WTC11 (cell line): ENCODE data around the gene ZNF878. TPM values are rescaled to one million over a fixed set of nuclear protein-coding genes. Genes with fewer than 3 reads are reported as not detected.

Experiments
- ATAC-seq: fragments of 200-7000 bp; cut with Tn5 transposase; 2 replicates; pipeline ENCODE4 v1.10.0; 2021; ENCODE audit warnings: mild to moderate bottlenecking, moderate library complexity
- CTCF ChIA-PET: fragments of 300-600 bp; sonication (Branson Sonifier 250); formaldehyde crosslinking; loops from one replicate; lab custom pipeline; 2021; ENCODE audit warnings: antibody characterized with exemption; lab: Charles Lee
- POLR2A ChIA-PET: fragments of 350-600 bp; sonication (Branson Sonifier 250); formaldehyde crosslinking; loops from one replicate; lab custom pipeline; 2021; ENCODE audit warnings: antibody characterized with exemption; lab: Charles Lee
- DNase-seq: peaks from one replicate; pipeline ENCODE4 v3.0.0; 2021; ENCODE audit warnings: low spot score
- H3K27ac Mint-ChIP-seq: 2 replicates; pipeline ENCODE4 v1.8.0; 2021; ENCODE audit warnings: mixed read lengths
- H3K27me3 Mint-ChIP-seq: 2 replicates; pipeline ENCODE4 v1.8.0; 2021; ENCODE audit warnings: low read depth, mild to moderate bottlenecking, moderate library complexity, mixed read lengths
- H3K36me3 Mint-ChIP-seq: 2 replicates; pipeline ENCODE4 v1.8.0; 2021; ENCODE audit warnings: mixed read lengths
- H3K4me1 Mint-ChIP-seq: 2 replicates; pipeline ENCODE4 v1.8.0; 2022; ENCODE audit warnings: mixed read lengths
- H3K4me3 Mint-ChIP-seq: 2 replicates; pipeline ENCODE4 v1.8.0; 2021; ENCODE audit warnings: mild to moderate bottlenecking, moderate library complexity, mixed read lengths
- H3K9me3 Mint-ChIP-seq: 2 replicates; pipeline ENCODE4 v1.8.0; 2021; ENCODE audit warnings: mixed read lengths
- AFF4 ChIP-seq: sonication (generic); formaldehyde crosslinking; IDR thresholded peaks from 2 replicates; pipeline ENCODE4 v1.8.1; 2023; ENCODE audit warnings: mild to moderate bottlenecking, missing genetic modification reagents, borderline replicate concordance
- E2F1 ChIP-seq: sonication (generic); formaldehyde crosslinking; IDR thresholded peaks from 2 replicates; pipeline ENCODE4 v1.8.0; 2022; ENCODE audit warnings: mild to moderate bottlenecking, missing genetic modification reagents
- EMX1 ChIP-seq: fragments of 250-450 bp; sonication (Bioruptor Pico); IDR thresholded peaks from 2 replicates; pipeline ENCODE4 v1.8.0; 2021; ENCODE audit warnings: mild to moderate bottlenecking
- ETV6 ChIP-seq: sonication (generic); formaldehyde crosslinking; IDR thresholded peaks from 2 replicates; pipeline ENCODE4 v1.8.1; 2022; ENCODE audit warnings: mild to moderate bottlenecking, missing genetic modification reagents
- KAT7 ChIP-seq: sonication (generic); formaldehyde crosslinking; IDR thresholded peaks from 2 replicates; pipeline ENCODE4 v1.8.1; 2023; ENCODE audit warnings: missing genetic modification reagents, mild to moderate bottlenecking, borderline replicate concordance
- MYBL2 ChIP-seq: sonication (generic); formaldehyde crosslinking; IDR thresholded peaks from 2 replicates; pipeline ENCODE4 v1.8.1; 2023; ENCODE audit warnings: mild to moderate bottlenecking, moderate library complexity, missing genetic modification reagents
- NFATC4 ChIP-seq: fragments of 250-450 bp; sonication (Bioruptor Pico); IDR thresholded peaks from 2 replicates; pipeline ENCODE4 v1.9.0; 2021; ENCODE audit warnings: mild to moderate bottlenecking
- PREB ChIP-seq: sonication (generic); formaldehyde crosslinking; IDR thresholded peaks from 2 replicates; pipeline ENCODE4 v1.8.1; 2022; ENCODE audit warnings: mild to moderate bottlenecking, missing genetic modification reagents, moderate library complexity, borderline replicate concordance
- SP1 ChIP-seq: sonication (generic); formaldehyde crosslinking; conservative IDR thresholded peaks from 2 replicates; pipeline ENCODE4 v1.8.1; 2022; ENCODE audit warnings: missing genetic modification reagents
- TEAD4 ChIP-seq: sonication (generic); formaldehyde crosslinking; IDR thresholded peaks from 2 replicates; pipeline ENCODE4 v1.8.0; 2022; ENCODE audit warnings: mild to moderate bottlenecking, missing genetic modification reagents
- ZNF219 ChIP-seq: sonication (generic); formaldehyde crosslinking; IDR thresholded peaks from 2 replicates; pipeline ENCODE4 v1.8.0; 2023; ENCODE audit warnings: missing genetic modification reagents, mild to moderate bottlenecking, borderline replicate concordance
- ZNF396 ChIP-seq: fragments of 250-450 bp; sonication (Bioruptor Pico); IDR thresholded peaks from 2 replicates; pipeline ENCODE4 v1.8.0; 2021; ENCODE audit warnings: mild to moderate bottlenecking, moderate library complexity, borderline replicate concordance
- ZNF423 ChIP-seq: fragments of 250-450 bp; sonication (Bioruptor Pico); IDR thresholded peaks from 2 replicates; pipeline ENCODE4 v2.1.2; 2022; ENCODE audit warnings: mild to moderate bottlenecking, moderate library complexity
- total RNA-seq: library from RNA; stranded (reverse); gene quantifications from 3 replicates; pipeline ENCODE4 v1.2.3, GENCODE V29; 2021
- TF ChIP-seq, protein P1 (sequence below): sonication (generic); formaldehyde crosslinking; IDR thresholded peaks from 2 replicates; pipeline ENCODE4 v1.8.0; 2023; ENCODE audit warnings: missing genetic modification reagents
- TF ChIP-seq, protein P2 (sequence below): sonication (generic); formaldehyde crosslinking; IDR thresholded peaks from 2 replicates; pipeline ENCODE4 v1.8.1; 2022; ENCODE audit warnings: mild to moderate bottlenecking, moderate library complexity, missing genetic modification reagents
- TF ChIP-seq, protein P3 (sequence below): sonication (generic); formaldehyde crosslinking; IDR thresholded peaks from 2 replicates; pipeline ENCODE4 v1.8.1; 2023; ENCODE audit warnings: mild to moderate bottlenecking, moderate library complexity, missing genetic modification reagents
- TF ChIP-seq, protein P4 (sequence below): sonication (generic); formaldehyde crosslinking; IDR thresholded peaks from 2 replicates; pipeline ENCODE4 v1.8.0; 2022; ENCODE audit warnings: mild to moderate bottlenecking, missing genetic modification reagents
- TF ChIP-seq, protein P5 (sequence below): sonication (generic); formaldehyde crosslinking; IDR thresholded peaks from 2 replicates; pipeline ENCODE4 v1.8.1; 2023; ENCODE audit warnings: mild to moderate bottlenecking, missing genetic modification reagents
- TF ChIP-seq, protein P6 (sequence below): sonication (generic); formaldehyde crosslinking; IDR thresholded peaks from 2 replicates; pipeline ENCODE4 v1.8.1; 2022; ENCODE audit warnings: low read depth, missing genetic modification reagents, borderline replicate concordance

Gene ZNF878
- total RNA-seq, 1 experiment from 2014 or later: 12.5 TPM

- no peak for ATAC-seq
- peaks cover 18% of the 10 kb centered on the region for H3K9me3 Mint-ChIP-seq
- TF ChIP-seq ZNF219 (no peak), ZNF423 (CRISPR knock-in tag) (no peak), EMX1 (CRISPR knock-in tag) (no peak), E2F1 (CRISPR knock-in tag) (no peak), TEAD4 (CRISPR knock-in tag) (no peak)
- TF ChIP-seq, protein P1, sequence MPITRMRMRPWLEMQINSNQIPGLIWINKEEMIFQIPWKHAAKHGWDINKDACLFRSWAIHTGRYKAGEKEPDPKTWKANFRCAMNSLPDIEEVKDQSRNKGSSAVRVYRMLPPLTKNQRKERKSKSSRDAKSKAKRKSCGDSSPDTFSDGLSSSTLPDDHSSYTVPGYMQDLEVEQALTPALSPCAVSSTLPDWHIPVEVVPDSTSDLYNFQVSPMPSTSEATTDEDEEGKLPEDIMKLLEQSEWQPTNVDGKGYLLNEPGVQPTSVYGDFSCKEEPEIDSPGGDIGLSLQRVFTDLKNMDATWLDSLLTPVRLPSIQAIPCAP (CRISPR knock-in tag): no peak
- TF ChIP-seq, protein P2, sequence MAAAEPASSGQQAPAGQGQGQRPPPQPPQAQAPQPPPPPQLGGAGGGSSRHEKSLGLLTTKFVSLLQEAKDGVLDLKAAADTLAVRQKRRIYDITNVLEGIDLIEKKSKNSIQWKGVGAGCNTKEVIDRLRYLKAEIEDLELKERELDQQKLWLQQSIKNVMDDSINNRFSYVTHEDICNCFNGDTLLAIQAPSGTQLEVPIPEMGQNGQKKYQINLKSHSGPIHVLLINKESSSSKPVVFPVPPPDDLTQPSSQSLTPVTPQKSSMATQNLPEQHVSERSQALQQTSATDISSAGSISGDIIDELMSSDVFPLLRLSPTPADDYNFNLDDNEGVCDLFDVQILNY (CRISPR knock-in tag): no peak
- TF ChIP-seq, all 79 proteins: peak for 0
- peaks cover 36% of the 10 kb centered on the region for H3K36me3 Mint-ChIP-seq
- H3K27me3 Mint-ChIP-seq: no peaks in the 10 kb centered on the region
- peaks cover 12% of the 10 kb centered on the region for H3K4me1 Mint-ChIP-seq
- DNase-seq: no peak
- CTCF ChIA-PET: interaction anchor here (0.7 to 5.6 kb wide), 3 partner anchors 32 to 170 kb away, joined by 4 to 73 read pairs (median 39); no protein-coding TSS in a partner anchor
- peak overlapping the region; percentile 89 for H3K4me3 Mint-ChIP-seq
- peak overlapping the region; percentile 87 for H3K27ac Mint-ChIP-seq
- POLR2A ChIA-PET: interaction anchor here (1.2 to 2.3 kb wide), 2 partner anchors 33 to 48 kb away, joined by 4 to 17 read pairs; partner anchors contain the start of gene ZNF20
Measured at GRCh38 chr19:12092956-12093355, 40.2 kb upstream of the ZNF878 start.

DNA sequence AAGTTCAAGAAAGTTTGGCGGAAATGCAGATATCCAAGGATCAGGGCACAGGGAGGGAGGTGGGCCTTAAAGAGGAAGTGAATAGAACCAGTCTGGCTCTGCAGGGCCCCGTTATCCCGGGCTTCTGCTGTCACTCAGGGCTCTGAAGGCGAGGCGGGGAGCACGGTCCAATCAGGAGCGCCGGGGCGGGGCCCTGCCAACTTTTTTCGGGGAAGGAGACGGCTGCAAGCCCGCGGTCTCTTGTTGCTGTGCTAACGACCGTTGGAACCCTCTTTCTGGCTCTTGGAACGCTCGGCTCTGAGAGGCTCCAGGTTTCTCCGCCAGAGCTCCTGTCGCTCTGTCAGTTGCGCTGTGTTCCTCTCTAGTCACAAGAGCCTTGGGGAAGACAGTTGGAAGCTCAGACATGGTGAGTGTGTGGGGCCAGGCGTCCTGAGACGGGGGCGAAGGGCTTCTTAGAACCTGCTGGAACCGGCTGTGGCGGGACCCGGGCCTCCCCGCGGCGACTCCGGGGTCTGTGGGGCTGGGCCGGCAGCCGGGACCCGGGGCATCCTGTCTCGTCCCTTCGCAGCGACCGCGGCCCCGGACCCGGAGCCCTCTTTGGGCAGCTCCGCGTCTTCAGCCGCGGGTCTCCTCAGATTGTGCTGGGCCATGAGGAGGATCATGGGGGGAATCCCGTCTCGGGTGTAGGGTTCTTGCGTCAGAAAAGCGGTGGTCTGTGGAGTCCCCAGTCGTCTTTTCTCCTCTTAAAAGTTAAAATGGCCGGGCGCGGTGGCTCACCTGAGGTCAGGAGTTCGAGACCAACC, 39.5 kb upstream of the ZNF878 start:
- Mint-ChIP-seq H3K27me3 (no peaks in the 10 kb centered on the region), H3K9me3 (peaks cover 14% of the 10 kb centered on the region), H3K4me3 (peak overlapping the region; percentile 89), H3K36me3 (peaks cover 30% of the 10 kb centered on the region), H3K27ac (peak overlapping the region; percentile 97), H3K4me1 (peaks cover 12% of the 10 kb centered on the region)
- ChIA-PET CTCF (interaction anchor here (0.7 to 5.6 kb wide), 9 partner anchors 32 to 241 kb away, joined by 4 to 84 read pairs (median 18); partner anchors contain the start of genes ZNF20, ZNF563, ZNF700 and ZNF878), POLR2A (interaction anchor here (0.6 to 2.3 kb wide), 3 partner anchors 33 to 105 kb away, joined by 4 to 17 read pairs (median 4); partner anchors contain the start of gene ZNF20)
- ATAC-seq (peak; percentile 98), DNase-seq (peak; percentile 94)
- no peak for TF ChIP-seq NFATC4 (CRISPR knock-in tag)
- TF ChIP-seq KAT7: no peak
- TF ChIP-seq, protein P3, sequence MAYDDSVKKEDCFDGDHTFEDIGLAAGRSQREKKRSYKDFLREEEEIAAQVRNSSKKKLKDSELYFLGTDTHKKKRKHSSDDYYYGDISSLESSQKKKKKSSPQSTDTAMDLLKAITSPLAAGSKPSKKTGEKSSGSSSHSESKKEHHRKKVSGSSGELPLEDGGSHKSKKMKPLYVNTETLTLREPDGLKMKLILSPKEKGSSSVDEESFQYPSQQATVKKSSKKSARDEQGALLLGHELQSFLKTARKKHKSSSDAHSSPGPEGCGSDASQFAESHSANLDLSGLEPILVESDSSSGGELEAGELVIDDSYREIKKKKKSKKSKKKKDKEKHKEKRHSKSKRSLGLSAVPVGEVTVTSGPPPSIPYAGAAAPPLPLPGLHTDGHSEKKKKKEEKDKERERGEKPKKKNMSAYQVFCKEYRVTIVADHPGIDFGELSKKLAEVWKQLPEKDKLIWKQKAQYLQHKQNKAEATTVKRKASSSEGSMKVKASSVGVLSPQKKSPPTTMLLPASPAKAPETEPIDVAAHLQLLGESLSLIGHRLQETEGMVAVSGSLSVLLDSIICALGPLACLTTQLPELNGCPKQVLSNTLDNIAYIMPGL (CRISPR knock-in tag): peak; percentile 66; the same call in 1 of the 2 replicates
- no peak for TF ChIP-seq MYBL2
- TF ChIP-seq, protein P4, sequence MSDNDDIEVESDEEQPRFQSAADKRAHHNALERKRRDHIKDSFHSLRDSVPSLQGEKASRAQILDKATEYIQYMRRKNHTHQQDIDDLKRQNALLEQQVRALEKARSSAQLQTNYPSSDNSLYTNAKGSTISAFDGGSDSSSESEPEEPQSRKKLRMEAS (CRISPR knock-in tag): peak; percentile 59
- TF ChIP-seq PREB (CRISPR knock-in tag): no peak
- no peak for TF ChIP-seq ZNF396 (CRISPR knock-in tag)
- TF ChIP-seq SP1 (CRISPR knock-in tag): 0 out of 2 replicates have a peak, but pooled peaks have one; percentile 40
- TF ChIP-seq, protein P5, sequence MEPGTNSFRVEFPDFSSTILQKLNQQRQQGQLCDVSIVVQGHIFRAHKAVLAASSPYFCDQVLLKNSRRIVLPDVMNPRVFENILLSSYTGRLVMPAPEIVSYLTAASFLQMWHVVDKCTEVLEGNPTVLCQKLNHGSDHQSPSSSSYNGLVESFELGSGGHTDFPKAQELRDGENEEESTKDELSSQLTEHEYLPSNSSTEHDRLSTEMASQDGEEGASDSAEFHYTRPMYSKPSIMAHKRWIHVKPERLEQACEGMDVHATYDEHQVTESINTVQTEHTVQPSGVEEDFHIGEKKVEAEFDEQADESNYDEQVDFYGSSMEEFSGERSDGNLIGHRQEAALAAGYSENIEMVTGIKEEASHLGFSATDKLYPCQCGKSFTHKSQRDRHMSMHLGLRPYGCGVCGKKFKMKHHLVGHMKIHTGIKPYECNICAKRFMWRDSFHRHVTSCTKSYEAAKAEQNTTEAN (CRISPR knock-in tag): no peak
- TF ChIP-seq AFF4 (CRISPR knock-in tag): no peak
- TF ChIP-seq, protein P6, sequence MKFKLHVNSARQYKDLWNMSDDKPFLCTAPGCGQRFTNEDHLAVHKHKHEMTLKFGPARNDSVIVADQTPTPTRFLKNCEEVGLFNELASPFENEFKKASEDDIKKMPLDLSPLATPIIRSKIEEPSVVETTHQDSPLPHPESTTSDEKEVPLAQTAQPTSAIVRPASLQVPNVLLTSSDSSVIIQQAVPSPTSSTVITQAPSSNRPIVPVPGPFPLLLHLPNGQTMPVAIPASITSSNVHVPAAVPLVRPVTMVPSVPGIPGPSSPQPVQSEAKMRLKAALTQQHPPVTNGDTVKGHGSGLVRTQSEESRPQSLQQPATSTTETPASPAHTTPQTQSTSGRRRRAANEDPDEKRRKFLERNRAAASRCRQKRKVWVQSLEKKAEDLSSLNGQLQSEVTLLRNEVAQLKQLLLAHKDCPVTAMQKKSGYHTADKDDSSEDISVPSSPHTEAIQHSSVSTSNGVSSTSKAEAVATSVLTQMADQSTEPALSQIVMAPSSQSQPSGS (CRISPR knock-in tag): no peak
- no peak for TF ChIP-seq ETV6 (CRISPR knock-in tag)
